NCI-H1092 (cell line): ENCODE measurements around the gene BTC.
"Not testable (repeated sequence)": the region's sequence is repeated elsewhere in the genome, so short reads cannot be mapped to it uniquely, and the experiment has no call there.

Source experiments
- DNase-seq: peaks from one replicate; lab custom pipeline; 2025; lab: John Stamatoyannopoulos, UW

The BTC gene

DNA sequence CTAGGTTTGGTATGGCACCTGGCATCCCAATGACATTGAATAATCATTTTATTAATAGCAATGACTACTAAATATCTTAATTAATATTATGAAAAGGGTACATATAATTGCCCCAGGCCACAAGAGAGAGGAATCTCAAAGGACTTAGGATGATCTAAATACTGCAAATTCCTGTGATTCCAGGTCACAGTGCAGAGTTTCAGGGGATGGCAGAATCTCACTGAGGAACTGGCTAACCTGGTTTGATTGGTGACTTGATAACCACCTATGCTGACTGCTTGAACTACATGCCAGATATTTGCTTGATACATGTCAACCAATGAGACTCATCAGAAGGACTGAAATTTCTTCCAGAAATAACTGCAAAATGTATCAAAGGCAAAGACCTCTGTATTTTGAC lies 37.2 kb downstream of the BTC start:
- DNase-seq, result no peak

DNA sequence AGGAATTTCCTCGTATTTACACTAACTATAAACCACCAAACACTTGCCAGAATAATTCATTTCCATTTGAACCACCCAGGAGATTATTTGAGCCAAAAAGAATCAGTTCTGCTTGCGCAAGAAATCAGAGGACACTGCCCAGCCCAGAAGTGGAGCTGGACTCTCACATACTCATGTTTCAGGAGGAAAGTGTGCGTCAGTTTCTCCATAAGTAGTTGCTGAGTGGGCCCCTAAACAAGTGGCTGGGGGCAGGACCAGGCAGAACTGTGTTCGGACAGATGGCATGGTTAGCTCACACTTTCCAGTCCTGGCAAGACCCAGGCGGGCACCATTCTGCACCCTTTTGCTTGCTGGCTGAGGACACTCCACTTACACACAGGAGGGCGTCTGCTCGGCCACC lies 38.8 kb downstream of the BTC start:
- no peak for DNase-seq

DNA sequence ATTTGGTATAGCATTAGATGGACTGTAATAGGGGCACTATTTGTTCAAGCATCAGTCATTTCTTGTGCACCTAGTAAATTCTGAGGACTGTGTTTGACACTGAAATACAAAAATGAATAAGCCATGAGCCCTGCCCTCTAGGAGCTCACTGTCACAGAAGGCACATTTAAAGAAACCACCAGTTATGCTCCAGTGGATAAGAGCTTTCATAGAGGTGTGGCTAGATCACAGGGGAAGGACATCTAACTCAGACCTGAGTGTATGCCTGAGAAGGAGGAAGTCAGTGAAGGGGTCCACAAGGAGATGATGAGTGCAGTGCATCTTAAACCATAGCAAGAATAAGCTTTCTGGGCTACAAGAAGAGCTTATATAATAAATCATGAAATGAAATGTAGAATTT lies 40.1 kb downstream of the BTC start:
- DNase-seq, result no peak

DNA sequence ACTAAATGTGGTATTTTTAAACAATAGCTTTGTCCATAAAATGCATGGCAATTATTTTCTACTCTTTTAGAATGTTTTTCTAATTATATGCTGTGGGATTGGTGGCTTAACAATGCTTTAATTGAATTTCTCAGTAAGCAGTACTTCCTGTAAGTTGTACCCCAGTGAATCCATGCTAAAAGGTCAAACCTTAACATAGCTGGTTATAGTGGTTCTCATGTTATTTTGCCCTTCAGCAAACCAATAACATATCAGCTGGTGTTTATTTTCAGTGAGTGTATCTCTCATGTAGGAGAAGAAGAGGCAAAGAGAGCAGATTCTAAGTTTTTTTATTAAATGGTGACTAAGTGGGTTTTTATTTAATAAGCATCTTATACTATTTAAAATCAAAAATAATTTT lies 41.5 kb downstream of the BTC start:
- no peak for DNase-seq

DNA sequence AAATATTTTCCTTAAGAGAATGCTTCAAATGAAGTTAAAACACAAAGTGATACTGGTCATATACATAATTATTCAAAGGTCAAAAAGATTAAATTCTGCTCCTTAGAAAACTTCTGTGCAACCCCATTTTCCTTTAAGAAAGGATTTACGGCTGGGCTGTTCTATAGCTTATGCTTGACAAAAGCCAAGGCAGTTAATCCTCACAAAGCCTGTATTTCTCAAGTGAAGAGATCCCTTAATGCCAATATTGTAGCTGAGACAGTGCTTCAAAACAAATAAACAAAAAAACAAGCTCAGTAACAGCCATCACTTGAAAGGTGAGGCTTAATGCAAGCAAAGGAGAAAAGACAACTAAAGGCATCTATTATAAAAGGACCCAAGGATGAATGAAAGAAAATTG lies 42.5 kb downstream of the BTC start:
- DNase-seq, result no peak

DNA sequence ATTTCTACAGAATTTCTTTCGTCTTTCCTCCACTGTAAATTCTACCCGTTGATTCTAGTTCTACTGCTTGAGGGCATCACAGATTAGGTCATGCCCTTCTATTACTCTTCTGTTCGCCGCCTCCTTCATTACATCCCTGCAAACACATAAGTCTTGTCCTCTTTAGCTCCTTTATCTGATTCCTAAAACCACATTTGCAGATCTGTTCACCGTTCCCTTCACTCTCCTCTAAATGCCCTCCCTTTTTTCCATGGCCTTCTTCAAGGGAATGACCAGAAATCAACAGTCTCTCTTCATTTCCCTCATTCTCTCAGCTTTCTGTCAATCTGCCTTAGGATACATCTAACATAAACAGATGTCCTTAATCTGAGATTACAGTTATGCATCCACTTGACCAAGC lies 43.1 kb downstream of the BTC start:
- no peak for DNase-seq

DNA sequence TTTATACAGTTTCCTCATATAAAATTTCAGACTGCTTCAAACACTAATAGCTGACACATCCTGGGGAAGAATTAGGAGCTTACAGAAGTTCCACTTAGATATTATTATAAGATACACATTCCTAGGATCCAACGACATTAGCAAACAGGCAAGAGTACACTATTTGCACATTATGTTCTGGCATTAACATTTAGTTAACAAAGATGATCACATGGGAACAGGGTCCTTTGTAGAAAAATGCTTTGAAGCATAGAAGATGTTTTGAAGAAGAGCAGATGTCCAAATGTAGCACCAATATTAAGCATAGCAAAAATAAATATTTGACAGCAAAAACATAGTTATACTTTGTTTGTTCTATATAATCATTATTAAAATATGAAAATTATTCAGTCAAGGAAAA lies 52.1 kb downstream of the BTC start:
- DNase-seq, result no peak

DNA sequence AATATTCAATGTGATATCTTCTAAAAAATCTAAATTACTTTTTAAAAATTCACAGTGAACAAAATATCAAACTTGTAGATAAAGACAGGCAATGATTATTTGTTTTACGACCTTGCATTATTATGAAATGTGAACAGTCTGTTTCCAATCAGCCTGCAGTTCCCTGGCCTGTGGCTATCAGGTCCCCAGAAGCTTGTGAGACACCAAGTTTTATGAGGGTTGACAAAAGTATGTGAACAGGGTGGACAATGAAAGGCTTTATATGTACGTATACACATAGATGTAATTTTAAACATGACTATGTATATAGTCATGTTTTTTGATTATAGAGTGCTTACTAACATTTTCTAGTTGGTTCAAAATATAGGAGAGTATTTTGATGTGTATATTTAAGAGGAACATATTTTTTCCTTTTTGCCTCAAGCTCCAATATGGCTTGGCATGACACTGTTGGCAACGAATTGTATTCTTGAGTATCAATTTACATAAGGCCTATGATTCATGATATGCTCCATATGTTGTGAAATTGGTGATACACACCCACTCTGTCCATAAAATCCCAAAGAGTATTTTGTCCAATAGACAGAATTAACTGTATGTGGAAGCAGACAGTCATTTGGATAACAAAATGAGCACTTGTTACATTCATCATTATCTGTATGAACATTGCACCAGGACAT lies 55.7 kb downstream of the BTC start:
- no peak for DNase-seq

DNA sequence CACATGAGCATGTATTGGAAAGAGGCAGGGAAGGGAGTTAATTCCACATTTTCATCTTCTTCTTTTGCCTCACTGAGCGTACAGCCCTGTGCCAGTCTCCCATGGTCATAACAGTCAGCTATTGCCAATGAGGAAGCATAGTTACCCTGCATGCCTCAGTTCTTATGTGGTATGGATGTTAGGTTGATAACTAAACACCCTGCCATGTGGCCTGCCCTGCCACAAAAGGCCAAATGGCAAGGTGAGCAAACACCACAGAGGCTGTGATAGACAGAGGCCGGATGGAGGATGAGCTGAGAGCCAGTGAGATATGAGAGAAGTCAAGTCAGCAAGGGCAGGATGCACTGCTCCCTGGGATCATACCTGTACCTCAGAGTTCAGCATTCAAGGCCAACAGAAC lies 59.3 kb downstream of the BTC start:
- no peak for DNase-seq

DNA sequence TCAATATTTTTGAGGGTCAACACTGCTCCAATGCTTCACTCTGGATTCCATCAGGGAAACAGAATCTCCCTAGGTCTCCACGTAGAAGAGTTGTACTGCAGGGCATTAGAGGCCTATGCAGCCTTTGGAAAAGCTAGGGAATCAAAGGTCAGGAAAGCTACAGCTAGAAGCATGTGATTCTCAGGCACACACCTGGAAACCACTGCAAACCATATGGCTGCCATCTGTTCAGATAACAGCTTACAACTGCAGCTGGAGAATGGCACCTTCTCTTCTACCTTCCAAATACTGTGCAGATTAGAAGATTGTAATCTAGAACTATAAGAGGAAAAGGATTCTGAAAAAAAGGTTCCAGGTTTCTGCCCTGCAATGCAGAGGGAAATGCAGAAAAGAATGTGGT lies 60.6 kb downstream of the BTC start:
- DNase-seq, result no peak

DNA sequence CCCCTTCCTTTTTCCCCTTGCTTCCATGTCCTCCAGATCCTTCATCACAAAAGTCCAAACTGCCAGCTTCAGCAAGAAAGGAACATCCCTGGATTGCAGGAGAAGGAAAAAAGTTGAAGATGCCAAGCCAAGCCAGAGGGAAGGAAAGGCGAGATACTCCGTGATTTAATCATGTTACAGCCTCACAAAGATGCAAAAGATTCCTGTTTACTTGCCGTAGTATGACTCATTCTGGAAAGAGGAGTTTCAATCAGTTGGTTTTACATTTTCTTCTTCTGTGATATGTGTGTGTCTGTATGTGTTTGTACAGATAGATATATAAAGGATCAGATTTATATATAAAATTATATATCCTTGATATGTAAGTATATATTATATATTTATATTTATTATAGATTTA lies 69.3 kb downstream of the BTC start:
- DNase-seq, result no peak

DNA sequence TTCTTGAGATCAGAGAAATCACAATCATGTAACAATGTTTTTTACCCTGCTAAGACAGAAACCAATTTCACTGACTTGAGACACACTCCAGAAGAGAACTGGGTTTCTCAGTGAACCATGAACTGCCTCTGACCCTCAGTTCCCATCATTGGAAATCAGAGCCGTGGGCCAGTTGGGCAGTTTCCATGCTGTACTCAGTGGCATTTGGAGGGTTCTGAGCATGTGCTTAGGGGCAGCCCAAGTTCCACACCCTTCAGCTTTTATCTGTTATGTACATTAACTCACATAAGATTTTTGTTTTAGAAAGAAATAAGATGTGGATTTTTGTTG lies 77.9 kb downstream of the BTC start:
- DNase-seq, result no peak

DNA sequence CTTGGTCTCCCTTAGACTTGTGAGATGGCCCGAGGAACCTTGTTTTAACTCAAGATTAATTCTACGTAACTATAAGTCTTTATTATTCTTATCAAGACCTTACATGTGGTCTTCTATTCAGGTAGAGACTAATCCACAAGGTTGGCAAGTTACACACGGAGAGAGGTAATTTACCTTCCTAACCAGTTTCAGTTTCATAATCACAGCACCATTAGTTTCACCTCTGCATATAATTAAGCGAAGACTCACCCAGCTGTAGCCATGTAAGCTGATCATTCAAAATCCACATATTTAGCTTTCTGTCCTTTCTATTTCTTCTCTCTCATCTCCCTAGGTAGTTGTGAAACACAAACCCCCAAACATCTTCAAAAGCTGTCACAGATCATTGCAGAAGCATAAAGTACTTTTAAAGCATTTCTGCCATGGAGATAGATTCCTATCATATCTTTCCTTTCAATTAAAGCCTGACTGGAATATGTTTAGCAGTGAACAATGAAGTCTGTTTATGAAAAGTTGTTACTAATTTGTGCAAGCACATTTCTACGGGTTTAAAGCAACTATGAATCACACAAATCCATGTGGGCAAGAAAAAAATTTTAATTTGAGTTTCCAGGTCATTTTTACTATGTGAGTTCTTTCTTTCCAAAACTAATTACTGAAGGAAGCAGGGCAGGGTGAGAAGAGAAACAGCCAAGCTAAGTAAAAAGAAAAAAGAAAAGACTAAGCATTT lies 78.5 kb downstream of the BTC start:
- DNase-seq, result no peak

DNA sequence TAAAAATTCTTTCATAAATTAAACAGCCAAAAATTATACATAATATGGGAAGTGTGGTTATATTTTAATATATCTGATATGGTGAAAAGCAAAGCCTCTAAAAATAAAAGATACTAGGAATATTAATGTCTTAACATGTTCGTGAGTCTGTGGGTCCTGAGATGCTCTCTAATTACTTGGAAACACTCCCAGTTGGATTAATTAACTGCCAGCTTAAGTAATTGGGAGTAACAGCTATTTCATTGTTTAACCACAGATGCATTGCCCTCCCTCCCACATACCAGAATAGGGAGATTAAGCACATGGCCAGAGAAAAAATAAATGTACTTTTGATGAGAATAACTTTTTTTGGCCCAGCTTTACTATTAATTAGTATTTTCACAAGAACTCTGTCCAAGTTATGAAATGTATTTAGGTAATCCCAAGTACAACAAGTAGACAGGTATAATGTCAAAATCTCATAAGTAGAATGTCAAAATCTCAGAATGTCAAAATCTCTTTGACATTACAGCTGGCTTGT lies 79.7 kb downstream of the BTC start:
- no peak for DNase-seq

DNA sequence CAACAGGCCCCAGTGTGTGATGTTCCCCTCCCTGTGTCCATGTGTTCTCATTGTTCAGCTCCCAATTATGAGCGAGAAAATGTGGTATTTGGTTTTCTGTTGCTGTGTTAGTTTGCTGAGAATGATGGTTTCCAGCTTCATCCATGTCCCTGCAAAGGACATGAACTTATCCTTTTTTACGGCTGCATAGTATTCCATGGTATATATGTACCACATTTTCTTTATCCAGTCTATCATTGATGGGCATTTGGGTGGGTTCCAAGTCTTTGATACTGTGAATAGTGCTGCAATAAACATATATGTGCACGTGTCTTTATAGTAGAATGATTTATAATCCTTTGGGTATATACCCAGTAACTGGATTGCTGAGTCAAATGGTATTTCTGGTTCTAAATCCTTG lies 86.2 kb downstream of the BTC start:
- DNase-seq, result not testable (repeated sequence)
